ENCODE results near the gene ZNF853.
A peak's percentile ranks its signal among the peaks of the same experiment; 100 is the strongest.
"Not testable (repeated sequence)": the region's sequence is repeated elsewhere in the genome, so short reads cannot be mapped to it uniquely, and the experiment has no call there.

Gene ZNF853

DNA sequence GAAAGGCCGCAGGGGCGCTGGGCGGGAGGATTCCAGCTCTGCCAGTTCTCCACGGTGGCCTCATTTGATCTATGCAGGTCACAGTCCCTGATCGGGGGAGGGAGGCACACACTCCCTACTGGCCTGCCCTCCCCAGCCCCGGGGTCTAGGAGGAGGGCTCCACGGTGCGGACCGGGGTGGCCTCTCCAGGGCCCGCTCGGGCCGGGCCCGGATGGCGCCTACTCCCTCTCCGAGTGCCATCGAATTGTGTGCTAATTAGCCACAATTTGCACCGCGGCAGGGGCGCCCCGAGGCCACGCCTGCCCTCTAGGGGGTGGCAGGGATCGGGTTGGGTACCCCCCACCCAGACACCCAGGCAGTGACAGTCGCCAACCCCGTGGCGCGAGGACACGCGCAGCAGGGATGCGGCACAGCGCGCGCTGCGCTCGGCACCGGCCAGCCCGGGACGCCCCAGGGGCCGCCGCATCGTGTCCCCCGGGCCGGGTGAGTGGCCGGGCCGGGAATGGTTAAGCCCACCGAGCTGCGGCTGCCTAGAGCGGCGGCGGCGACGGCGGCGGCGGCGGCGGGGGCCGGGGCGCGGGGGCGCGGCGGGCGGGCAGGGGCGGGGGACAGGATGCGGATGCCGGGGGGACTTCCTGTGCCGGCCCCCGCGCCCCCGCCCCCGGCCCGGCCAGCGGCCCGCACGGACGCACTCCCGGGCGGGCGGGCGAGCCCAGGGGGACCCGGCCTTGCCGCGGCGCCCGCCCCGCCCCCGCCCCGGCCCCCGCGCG, at the start of gene ZNF853:
TSS of gene ZNF853 (plus strand) at position 658 of the 770 bp plus-strand sequence. CDS start 565 bp downstream, outside the sequence.
- no peak for DNase-seq

DNA sequence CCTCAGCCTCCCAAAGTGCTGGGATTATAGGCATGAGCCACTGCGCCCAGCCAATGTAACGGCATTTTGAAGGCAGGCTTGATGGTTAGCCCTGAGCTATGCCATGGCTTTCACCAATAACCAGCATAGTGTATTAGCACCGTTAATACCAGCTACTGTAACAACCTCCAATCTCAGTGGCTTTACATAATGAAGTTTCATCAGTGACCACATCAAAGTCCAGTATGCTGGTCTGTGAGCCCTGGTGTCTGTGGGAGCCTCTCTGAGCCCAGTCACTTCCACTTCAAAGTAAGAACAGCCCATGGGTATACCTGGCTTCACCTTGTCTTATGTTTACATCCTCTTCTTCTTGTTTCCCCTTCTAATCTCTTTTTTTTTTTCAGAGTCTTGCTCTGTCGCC, 49.8 kb upstream of the ZNF853 start:
- DNase-seq, result no peak

DNA sequence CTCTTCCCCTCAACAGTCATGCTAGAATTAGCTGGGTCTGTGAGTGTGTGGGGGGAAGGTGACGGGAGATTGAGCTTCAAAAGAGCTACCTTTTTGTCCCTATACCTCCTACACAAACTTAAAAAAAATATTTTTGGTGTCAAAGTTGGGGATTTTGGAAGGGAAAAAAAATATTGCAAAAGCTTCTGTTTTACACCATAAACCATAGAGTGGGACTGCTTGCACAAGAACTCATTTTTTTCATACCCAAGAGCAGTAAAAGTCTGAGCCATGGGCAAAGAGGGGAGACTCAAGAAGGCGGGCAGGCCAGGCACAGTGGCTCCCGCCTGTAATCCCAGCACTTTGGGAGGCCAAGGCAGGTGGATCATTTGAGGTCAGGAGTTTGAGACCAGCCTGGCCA, 47.5 kb upstream of the ZNF853 start:
- DNase-seq, result no peak

DNA sequence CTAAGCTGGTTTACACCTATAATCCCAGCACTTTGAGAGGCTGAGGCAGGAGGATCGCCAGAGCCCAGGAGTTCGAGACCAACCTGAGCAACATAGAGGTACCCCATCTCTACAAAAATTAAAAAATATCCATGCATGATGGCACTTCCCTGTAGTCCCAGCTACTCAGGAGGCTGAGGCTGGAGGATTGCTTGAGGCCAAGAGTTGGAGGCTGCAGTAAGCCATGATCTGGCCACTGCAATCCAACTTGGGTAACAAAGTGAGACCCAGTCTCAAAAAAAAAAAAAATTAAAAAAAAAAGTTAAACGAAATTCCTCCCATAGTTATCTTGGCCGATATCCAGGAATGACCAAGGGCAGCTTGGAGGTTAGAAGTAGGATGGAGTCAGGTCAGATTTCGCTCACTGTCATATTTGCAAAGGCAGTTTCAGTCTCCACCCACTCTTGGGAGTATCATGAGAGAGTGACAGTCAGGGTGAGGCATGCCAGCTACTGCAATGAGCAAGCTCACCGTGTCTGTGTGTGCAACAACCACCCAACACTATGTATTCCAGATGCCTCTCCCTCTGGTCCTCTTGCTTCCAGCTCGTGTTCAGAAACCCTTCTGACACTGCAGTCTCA, 44.1 kb upstream of the ZNF853 start:
- no peak for DNase-seq

DNA sequence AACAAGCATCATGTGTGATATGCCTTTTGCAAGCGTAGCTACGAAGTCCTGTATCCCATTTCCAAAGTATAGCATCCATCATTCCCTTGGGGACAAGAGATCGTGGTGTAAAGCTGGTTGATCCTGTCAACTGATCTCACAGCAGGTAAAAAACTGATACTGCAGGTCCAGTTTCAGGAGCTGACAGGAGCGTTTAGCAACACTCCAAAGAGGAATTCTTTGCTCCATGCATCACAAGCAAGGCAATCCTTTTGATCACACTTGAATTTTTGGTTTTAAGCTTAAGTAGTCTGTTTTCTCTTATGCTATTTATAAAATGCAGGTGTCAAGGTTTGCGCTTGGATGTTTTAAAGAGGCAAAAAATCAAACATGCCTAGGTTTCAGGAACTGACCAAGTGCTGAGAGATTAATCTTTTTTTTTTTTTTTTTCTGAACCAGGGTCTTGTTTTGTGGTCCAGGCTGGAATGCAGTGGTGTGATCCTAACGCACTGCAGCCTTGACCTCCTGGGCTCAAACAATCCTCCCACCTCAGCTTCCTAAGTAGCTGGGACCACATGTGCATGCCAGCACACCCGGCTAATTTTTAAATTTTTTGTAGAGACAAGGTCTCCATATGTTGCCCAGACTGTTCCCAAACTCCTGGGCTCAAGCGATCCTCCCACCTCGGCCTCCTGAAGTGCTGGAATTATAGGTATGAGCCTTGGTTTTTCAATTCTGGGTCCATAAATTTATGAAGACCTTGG, 40.0 kb upstream of the ZNF853 start:
- no peak for DNase-seq

DNA sequence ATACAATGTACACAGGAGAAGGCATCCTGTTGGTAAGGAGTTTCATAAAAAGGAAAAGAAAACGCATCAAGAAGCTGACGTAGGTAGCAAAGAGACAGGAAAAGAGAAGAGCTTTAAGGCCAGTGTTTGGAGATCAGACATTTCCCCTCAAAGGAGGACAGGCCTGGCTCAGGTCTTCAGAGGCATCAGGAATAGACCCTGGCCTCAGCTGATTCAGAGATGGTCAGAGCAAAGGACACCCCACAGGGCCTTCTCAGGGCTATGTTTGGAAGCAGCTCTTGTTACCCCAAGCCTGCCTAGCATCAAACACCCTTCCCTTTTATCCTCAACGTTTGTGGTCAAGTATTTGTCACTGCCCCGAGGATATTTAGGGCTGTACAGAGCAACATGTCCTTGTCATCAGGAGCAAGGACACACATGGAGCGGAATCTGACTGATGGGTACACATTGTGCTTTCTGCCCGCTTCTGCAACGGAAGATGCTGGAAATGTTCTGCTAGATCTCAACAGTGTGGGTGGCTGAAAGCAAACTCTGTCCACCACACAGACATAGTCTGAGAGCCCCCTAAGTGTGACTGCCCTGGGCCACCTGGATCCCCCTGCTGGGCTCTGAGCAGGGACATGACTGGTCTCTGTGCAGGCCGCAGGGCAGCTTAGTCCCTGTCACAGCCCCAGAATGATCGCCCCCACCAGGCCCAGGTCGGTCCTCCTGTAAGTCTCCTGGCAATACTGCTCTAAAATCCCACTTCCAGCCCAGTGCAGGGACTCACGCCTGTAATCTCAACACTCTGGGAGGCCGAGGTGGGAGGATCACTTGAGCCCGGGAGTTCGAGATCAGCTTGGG, 39.2 kb upstream of the ZNF853 start:
- no peak for DNase-seq

DNA sequence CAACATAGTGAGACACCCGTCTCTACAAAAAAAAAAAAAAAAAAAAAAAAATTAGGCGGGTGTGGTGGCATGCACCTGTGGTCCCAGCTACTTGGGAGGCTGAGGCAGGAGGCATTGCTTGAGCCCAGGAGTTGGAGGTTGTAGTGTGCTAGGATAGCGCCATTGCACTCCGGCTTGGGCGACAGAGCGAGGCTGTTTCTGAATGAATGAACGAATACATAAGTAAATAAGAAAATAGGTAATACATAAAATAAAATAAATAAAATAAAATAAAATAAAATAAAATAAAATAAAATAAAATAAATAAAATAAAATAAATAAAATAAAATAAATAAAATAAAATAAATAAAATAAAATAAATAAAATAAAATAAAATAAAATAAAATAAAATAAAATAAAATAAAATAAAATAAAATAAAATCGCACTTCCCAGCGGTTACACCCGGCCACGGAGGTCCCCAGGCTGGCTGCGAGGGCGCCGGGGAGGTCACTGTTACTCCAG, 38.5 kb upstream of the ZNF853 start:
- DNase-seq, result not testable (repeated sequence)

DNA sequence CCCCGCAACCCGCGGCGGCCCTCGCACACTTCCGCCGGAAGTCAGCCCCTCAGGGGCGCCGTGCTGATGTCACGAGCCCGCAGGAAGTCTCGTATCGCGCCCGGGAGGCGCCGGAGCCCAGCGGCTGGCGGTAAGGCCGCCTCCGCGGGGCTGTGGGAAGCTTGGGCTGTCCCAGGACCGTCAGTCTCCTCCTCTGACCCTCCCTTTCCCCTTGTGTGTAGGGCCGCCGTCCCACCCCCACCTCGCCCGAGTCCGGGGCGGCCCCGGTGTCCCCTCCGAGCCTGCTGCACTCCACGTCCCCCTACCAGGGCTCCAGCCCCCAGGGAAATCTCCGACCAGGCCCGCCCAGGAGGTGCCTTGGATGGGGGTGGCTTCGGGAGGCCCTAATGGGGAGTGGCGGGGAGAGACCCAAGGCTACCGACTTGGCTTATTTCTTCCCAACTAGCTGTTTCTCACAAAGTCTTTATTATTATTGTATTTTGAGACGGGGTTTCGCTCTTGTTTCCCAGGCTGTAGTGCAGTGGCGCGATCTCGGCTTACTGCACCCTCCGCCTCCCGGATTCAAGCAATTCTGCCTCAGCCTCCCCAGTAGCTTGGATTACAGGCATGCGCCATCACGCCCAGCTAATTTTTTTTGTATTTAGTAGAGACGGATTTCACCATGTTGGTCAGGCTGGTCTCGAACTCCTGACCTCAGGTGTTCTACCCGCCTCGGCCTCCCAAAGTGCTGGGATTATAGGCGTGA, 37.9 kb upstream of the ZNF853 start, which contains the start of gene ZDHHC4:
TSS of gene ZDHHC4 (plus strand) at position 86 of the 745 bp plus-strand sequence. CDS start 3,108 bp downstream, outside the sequence.
- DNase-seq, result peak; percentile 60

DNA sequence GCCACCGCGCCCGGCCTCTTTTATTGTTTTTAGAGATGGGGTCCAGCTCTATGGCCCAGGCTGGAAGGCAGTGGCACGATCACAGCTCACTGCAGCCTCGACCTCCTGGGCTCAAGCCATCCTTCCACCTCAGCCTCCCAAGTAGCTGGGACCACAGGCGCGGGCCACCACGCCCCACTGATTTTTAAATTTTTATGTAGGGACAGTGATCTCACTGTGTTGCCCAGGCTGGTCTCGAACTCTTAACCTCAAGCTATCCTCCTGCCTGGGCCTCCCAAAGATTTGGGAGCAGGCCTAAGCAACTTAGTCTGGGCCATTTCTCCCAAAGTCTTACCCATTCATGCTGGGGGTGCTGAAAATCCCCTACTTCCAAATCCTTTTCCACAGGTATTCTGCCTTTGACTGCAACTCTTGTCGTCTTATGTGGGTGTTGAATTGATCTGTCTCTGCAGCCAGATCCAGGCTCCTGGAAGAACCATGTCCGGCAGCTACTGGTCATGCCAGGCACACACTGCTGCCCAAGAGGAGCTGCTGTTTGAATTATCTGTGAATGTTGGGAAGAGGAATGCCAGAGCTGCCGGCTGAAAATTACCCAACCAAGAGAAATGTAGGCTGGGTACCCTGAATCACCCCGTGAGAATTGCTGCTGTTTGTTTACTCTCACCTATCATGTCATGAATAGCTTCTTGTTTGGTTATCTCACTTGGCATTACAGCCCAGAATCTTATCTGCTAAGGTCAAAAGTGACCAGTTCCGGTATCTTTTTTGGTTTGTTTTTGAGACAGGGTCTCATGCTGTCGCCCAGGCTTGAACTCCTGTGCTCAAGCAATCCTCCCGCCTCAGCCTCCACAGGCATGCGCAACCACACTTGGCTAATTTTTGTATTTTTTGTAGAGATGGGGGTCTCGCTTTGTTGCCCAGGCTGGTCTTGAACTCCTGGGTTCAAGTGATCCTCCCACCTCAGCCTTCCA, 37.0 kb upstream of the ZNF853 start:
- DNase-seq, result peak; percentile 18

DNA sequence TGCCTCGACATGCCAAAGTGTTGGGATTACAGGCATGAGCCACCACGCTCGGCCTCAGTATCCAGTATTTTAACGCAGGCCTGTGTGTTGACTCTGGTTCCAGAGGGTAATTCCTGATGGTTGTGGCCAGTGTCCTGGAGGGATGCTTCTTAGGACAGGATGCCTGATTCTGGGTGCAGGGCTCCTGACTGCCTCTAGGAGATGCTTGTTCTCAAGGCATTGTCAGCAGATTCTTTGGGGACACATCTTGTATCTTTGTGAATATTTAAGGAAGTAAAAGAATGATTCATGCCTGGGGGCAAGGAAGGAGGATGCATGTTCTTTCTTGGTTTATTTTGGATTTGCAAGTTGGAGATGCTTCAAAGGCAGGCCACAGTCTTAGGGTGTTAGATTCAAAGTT, 36.0 kb upstream of the ZNF853 start:
- no peak for DNase-seq

DNA sequence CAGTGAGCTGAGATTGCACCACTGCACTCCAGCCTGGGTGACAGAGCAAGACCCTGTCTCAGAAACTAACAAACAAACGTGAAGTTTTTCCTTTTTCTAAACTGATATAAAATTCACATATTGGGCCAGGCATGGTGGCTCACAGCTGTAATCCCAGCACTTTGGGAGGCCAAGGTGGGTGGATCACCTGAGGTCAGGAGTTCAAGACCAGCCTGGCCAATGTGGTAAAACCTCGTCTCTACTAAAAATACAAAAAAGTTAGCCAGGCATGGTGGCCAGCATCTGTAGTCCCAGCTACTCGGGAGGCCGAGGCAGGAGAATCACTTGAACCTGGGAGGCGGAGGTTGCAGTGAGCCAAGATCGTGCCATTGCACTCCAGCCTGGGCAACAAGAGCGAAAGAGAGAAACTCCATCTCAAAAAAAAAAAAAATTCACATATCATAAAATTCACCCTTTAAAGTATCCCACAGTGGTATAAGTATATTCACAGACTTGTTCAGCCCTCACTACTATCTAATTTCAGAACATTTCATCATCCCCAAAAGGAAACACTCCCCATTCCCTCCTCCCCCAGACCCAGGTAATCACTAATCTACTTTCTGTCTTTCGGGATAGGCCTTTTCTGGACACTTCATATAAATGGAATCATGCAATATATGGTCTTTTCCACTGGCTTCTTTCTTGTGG, 29.5 kb upstream of the ZNF853 start:
- DNase-seq, result not testable (repeated sequence)

DNA sequence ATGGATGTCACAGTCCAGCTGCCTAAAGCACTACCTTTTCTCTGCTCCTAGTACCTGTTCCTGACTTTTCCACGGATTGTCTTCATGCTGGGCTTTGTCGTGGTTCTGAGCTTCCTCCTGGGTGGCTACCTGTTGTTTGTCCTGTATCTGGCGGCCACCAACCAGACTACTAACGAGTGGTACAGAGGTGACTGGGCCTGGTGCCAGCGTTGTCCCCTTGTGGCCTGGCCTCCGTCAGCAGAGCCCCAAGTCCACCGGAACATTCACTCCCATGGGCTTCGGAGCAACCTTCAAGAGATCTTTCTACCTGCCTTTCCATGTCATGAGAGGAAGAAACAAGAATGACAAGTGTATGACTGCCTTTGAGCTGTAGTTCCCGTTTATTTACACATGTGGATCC, 26.8 kb upstream of the ZNF853 start:
- no peak for DNase-seq

DNA sequence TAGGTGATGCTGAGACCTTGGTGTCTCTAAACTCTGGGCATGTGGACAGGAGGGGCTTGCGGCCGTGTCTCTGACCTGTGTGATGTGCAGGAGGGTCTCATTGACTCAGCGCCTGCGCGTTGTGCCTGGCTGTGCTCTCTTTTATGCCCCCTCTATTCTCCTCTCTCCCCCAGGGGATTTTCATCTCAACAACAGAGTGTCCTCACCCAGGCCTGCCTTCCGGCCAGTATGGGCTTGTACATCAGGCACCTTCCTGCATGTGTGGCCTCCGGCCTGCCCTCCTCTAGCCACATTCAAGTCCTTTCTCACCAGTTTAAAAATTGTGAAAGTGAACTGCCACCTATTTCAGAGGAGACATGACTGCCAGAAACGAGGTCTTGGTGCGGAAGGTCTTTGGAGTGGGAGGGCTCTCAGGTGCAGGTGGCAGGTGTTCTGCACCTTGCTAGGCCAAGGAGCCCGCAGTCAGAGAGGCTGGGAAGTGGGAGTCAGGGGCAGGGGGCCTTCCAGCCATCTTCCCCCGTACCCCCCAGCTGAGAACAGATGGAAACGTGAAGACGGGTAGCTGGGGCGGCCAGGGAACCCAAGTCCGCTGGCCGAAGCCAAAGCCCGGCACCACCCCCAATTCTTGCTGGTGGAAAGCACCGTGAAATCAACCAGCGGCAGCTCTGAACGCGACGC, 26.1 kb upstream of the ZNF853 start:
- no peak for DNase-seq

DNA sequence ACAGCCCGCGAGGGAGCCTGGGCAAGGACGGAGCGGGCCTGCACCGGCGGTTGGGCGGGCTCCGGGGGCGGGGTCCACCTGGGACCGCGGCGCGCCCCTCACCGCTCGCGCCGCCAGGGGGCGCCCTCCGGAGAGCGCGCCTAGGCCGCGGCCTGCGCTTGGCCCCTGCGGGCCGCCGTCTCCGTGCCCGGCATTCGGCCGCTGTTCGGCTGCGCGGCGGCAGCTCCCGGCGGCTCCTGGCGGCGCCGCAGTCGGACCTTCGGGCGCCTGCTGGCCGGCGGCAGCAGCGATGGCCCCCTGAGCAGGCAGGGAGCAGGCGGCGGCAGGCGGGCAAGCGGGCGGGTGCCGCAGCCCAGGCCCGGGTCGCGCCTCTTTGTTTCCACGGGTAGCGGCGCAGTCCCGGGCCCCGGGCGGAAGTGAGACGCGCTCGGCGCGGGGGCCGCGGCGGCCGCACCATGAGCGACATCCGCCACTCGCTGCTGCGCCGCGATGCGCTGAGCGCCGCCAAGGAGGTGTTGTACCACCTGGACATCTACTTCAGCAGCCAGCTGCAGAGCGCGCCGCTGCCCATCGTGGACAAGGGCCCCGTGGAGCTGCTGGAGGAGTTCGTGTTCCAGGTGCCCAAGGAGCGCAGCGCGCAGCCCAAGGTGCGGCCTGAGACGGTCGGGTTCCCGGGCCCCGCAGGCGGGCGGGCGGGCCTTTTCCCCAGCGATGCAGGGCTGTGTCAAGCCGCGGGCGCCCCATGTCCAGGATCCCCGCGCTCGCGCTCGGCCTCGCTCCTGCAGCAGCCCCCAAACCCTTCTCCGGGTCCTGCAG, 25.4 kb upstream of the ZNF853 start, which contains the start of gene INTS15:
TSS of gene INTS15 (plus strand) at position 193 of the 816 bp plus-strand sequence. CDS start at position 456, 263 bp downstream.
- peak; percentile 74 for DNase-seq

DNA sequence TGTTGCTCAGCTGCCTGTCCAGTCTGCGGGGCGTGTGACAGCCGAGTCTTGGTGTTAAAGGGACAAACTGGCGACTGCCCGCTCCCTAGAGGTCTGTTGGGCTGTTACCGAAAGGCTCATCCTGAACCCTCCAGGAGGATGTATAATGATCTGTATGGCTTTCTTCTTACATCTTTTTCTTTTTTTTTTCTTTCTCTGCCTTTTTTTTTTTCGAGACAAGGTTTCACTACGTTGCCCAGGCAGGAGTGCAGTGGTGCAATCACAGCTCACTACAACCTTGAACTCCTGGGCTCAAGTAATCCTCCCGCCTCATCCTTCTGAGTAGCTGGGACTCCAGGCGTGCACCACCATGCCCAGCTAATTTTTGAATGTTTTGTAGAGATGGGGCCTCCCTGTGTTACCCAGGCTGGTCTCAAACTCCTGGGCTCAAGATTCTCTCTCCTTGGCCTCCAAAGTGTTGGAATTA, 24.7 kb upstream of the ZNF853 start:
- DNase-seq, result peak; percentile 15

DNA sequence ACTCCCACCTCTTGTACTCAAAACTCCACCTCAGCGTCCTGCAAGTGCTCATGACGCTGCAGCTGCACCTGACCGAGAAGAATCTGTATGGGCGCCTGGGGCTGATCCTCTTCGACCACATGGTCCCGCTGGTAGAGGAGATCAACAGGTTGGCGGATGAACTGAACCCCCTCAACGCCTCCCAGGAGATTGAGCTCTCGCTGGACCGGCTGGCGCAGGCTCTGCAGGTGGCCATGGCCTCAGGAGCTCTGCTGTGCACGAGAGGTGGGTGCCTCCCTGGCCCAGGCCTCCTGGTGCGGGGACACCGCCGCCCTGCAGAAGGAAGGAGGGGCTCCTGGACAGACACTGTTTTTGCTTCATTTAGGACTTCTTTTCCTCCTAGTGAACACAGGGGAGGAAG, 15.3 kb upstream of the ZNF853 start:
- DNase-seq, result no peak

DNA sequence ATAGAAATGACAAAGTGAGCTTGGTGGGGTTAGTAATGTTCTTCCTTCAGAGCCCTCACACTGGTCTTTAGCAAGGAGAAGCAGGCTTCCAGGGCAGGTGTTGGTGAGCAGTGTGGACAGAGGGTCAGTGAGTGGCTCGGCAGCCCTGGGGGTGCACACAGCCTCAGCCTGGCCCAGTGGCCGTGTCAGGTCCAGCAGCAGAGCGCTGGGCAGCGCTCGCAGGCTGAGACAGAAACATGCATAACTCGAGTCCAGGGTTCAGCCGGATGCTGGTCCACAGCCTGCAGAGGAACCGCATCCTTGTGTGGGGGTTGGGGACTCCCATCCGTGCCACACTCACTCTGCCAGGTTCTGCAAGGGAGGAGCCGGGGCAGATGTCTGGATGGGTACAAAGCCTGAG, 11.0 kb upstream of the ZNF853 start:
- DNase-seq, result no peak
